Esophagus squamous epithelium (tissue), 5 donors: Measurements from ENCODE around the gene NOP16. TPM values are rescaled to one million over a fixed set of nuclear protein-coding genes. Genes with fewer than 3 reads are reported as not detected.

Experiments used
- DNase-seq: peaks from one replicate; lab custom pipeline; 2025; lab: John Stamatoyannopoulos, UW
- H3K27ac ChIP-seq, 4 donors: fragments of 200-600 bp; sonication (generic); one replicate each; pipeline ENCODE4 v1.5.1; 2016 to 2019; ENCODE audit warnings: mild to moderate bottlenecking in 1 of 4
- H3K27me3 ChIP-seq, 4 donors: fragments of 200-600 bp; sonication (generic); 1 replicate in 3 of 4; 2 replicates in 1 of 4; pipeline versions ENCODE4 v1.5.1 to v1.6.0; 2017 to 2021; ENCODE audit warnings: antibody characterized with exemption in 1 of 4
- H3K36me3 ChIP-seq, 3 donors: fragments of 200-600 bp; sonication (generic); one replicate each; pipeline ENCODE4 v1.5.1; 2016 to 2019
- H3K4me1 ChIP-seq, 3 donors: fragments of 200-600 bp; sonication (generic); one replicate each; pipeline ENCODE4 v1.5.1; 2017 to 2019
- H3K4me3 ChIP-seq, 4 donors: fragments of 200-600 bp; sonication (generic); 1 replicate in 3 of 4; 2 replicates in 1 of 4; pipeline ENCODE4 v1.5.1; 2016 to 2019; ENCODE audit warnings: mild to moderate bottlenecking in 2 of 4, moderate library complexity in 1 of 4
- H3K9me3 ChIP-seq, 3 donors: fragments of 200-600 bp; sonication (generic); one replicate each; pipeline ENCODE4 v1.5.1; 2016 to 2019
- POLR2A ChIP-seq, 4 donors: fragments of 450-650 bp; IDR thresholded peaks; one replicate each; pipeline ENCODE4 v1.6.1; 2017; ENCODE audit warnings: antibody characterized with exemption in 4 of 4, mild to moderate bottlenecking in 4 of 4, moderate library complexity in 3 of 4
- WGBS, 2 donors: methylation state at CpG; one replicate each; pipeline ENCODE4 v1.1.5; 2018; 5-methylcytosine and 5-hydroxymethylcytosine counted together
- intact Hi-C: fragments of 100-400 bp; cut with DNase I; formaldehyde crosslinking; loops from one replicate; pipeline ENCODE4 v1.15.0; 2022
- total RNA-seq, 4 donors: library from RNA; depleted of rRNA; stranded (reverse); fragments of >200 nt; gene quantifications; one replicate each; pipeline ENCODE4 v1.1.0, GENCODE V29; 2016
- TF ChIP-seq, protein P1 (sequence below), 6 experiments: fragments of 450-650 bp in 4 of 6; fragments of 200-600 bp in 2 of 6; sonication (generic) in 2 of 6; IDR thresholded peaks; one replicate each; pipeline ENCODE4 v1.5.1; 2016 to 2019; ENCODE audit warnings: antibody characterized with exemption in 6 of 6, mild to moderate bottlenecking in 4 of 6, moderate library complexity in 4 of 6
- donor health status: DM: yes; HTN: yes; CAD: no.

The NOP16 gene
- total RNA-seq, 4 donors from 2014 or later = 19.9 to 38.0 (median 30.9) TPM

DNA sequence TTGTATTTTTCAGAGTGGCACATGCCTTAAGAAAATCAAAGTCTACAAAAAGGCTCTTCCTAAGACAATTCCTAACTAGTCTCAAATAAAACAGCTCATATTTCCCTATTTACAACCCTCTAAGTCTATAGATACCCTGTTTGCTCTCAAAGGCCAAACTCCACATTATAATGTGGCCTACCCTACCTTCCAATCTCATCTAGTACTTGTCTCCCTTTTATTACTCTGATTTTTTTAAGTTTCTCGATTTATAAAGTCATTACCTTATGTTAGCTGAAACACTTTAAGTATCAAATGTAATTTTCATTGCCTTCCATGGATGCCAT, 46.3 kb downstream of the NOP16 start:
- TF ChIP-seq, protein P1, sequence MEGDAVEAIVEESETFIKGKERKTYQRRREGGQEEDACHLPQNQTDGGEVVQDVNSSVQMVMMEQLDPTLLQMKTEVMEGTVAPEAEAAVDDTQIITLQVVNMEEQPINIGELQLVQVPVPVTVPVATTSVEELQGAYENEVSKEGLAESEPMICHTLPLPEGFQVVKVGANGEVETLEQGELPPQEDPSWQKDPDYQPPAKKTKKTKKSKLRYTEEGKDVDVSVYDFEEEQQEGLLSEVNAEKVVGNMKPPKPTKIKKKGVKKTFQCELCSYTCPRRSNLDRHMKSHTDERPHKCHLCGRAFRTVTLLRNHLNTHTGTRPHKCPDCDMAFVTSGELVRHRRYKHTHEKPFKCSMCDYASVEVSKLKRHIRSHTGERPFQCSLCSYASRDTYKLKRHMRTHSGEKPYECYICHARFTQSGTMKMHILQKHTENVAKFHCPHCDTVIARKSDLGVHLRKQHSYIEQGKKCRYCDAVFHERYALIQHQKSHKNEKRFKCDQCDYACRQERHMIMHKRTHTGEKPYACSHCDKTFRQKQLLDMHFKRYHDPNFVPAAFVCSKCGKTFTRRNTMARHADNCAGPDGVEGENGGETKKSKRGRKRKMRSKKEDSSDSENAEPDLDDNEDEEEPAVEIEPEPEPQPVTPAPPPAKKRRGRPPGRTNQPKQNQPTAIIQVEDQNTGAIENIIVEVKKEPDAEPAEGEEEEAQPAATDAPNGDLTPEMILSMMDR (IDR thresholded peaks at IDR 0.05) = no peak
- TF ChIP-seq POLR2A (IDR thresholded peaks at IDR 0.05) = no peak
- H3K4me3 ChIP-seq = no peak overlapping the region
- no peak for DNase-seq
- no peaks in the 10 kb centered on the region for H3K4me1 ChIP-seq
- no peak overlapping the region for H3K27ac ChIP-seq
- WGBS, 2 donors = 79 to 95% methylated on average over 1 of the region's 1 CpG
- intact Hi-C loops = no loop called here
- H3K9me3 ChIP-seq = no peaks in the 10 kb centered on the region
- no peaks in the 10 kb centered on the region for H3K27me3 ChIP-seq
- peaks cover 0 to 77% (median 17%) of the 10 kb centered on the region in 3 donors for H3K36me3 ChIP-seq

DNA sequence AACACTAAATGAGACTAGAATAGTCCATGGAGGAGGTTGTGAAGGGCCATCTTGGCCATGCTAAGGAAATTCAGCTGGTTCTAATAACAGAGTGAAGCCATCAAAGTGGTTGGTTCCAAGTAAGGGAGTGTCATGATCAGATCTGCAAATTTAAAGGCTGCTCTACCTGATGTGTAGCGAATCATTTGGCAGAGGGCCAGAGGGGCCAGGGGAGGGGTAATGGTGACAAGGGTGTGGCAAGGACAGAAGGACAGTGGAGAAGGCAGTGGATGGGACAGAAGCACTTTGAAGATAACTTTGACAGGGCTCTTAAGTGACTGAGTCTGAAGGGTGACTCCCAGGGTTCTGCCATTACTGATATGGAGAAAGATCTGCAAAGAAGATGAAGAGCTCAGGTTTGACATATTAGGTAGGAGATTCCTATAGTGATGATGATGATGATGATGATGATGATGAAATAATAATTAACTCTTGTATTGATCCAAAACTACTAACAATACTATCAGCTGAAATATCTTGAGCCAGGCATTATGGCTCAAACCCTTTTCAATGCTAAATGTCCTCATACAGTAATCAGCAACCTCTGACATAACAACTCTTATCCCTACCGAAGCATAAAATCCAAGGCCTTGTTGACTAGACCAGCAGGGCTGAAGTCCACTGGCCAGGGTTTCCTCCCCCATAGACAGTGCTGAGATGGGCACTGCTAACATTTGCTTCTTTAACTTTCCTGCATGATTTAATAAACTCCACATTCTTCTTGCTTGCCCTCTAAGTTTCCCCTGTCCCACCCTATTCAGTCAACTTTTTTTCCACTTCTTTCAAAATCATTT, 46.9 kb downstream of the NOP16 start:
- no peak for TF ChIP-seq POLR2A (IDR thresholded peaks at IDR 0.05)
- TF ChIP-seq, protein P1 (IDR thresholded peaks at IDR 0.05) = no peak
- no peak overlapping the region for H3K4me3 ChIP-seq
- DNase-seq = no peak
- intact Hi-C loops = no loop called here
- H3K27me3 ChIP-seq = no peaks in the 10 kb centered on the region
- WGBS, 2 donors = 93 to 100% methylated on average over 2 of the region's 2 CpGs
- no peaks in the 10 kb centered on the region for H3K9me3 ChIP-seq
- no peaks in the 10 kb centered on the region for H3K4me1 ChIP-seq
- peaks cover 0 to 77% (median 11%) of the 10 kb centered on the region in 3 donors for H3K36me3 ChIP-seq
- H3K27ac ChIP-seq = no peak overlapping the region

DNA sequence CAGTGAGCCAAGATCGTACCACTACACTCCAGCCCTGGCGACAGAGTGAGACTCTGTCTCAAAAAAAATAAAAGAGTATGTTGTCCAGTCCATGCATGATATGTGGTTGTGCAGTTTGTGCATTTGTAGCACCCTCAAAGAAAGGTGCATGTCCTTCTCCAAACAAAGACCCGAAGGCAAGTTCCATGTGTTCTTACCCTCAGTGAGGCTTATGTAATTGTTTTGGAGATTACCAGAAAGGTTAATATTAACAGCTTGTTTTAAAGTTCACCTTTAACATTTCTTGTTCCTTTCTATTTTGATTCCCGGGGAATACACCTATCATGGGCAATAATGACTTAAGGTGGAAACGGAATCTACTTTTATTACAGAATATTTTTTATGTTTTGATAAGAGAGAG, 49.1 kb downstream of the NOP16 start:
- no peak overlapping the region for H3K4me3 ChIP-seq
- intact Hi-C loops = no loop called here
- no peak for TF ChIP-seq POLR2A (IDR thresholded peaks at IDR 0.05)
- TF ChIP-seq, protein P1 (IDR thresholded peaks at IDR 0.05) = no peak
- H3K27me3 ChIP-seq = no peaks in the 10 kb centered on the region
- no peak overlapping the region for H3K27ac ChIP-seq
- 91% methylated on average over 5 of the region's 5 CpGs for WGBS, 2 donors
- no peaks in the 10 kb centered on the region for H3K4me1 ChIP-seq
- no peak for DNase-seq
- peaks cover 0 to 2% (median 0%) of the 10 kb centered on the region in 3 donors for H3K9me3 ChIP-seq
- peaks cover 0 to 65% (median 0%) of the 10 kb centered on the region in 3 donors for H3K36me3 ChIP-seq

DNA sequence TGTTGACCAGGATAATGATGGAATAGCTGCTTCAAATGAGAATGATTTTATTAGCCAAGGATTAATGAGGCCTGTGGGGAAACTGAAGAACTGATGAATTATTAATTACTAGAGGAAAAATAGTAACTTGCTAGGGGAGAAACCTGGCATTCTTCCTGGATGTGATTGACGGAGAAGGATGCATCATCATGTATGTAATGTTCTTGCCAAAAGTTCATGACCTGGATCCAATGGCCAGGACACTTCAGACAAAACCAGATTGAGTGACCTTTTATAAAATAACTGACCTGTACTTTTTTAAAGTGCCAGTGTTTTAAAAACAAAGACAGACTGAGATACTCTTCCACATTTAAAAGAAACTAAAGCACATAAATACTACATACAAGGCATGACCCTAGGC, 50.5 kb downstream of the NOP16 start:
- intact Hi-C loops = no loop called here
- no peak for TF ChIP-seq POLR2A (IDR thresholded peaks at IDR 0.05)
- TF ChIP-seq, protein P1 (IDR thresholded peaks at IDR 0.05) = no peak
- H3K36me3 ChIP-seq = peaks cover 0 to 65% (median 0%) of the 10 kb centered on the region in 3 donors
- H3K4me3 ChIP-seq = no peak overlapping the region
- H3K4me1 ChIP-seq = no peaks in the 10 kb centered on the region
- H3K9me3 ChIP-seq = peaks cover 0 to 7% (median 0%) of the 10 kb centered on the region in 3 donors
- H3K27me3 ChIP-seq = no peaks in the 10 kb centered on the region
- H3K27ac ChIP-seq = no peak overlapping the region
- DNase-seq = no peak
- WGBS, 2 donors = 25 to 46% methylated on average over 1 of the region's 1 CpG

DNA sequence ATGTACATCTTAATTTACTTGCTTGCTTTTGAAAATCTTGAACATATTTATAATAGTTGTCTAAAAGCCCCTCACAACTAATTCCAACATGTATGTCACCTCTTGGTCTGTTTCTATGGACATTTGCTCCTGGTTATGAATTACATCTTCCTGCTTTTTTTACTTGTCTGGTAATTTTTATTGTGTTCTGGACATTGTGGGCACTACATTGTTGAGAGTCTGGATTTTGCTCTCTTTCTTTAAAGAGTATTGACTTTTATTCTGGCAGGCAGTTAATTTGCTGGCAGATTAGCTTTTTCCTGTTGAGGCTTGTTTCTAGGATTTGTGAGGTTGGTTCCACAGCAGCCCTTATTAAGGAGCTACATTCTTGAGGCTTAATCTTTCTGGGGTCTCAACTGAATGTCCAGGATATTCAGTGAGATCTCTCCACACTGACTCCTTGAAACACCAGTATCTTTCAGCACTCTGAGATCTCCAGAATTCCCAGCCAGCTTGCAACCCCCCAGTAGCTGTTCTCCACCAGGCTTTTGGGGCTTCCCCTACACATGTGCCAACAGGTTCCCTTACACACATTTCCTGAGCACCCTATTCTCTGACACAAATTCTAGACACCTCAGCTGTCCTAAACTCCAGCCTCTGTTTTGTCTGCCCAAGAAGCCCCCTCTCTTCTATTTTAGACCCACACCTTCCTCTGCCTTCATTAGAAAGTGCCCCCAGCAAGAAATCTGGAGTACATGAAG, 54.2 kb downstream of the NOP16 start:
- Histone ChIP-seq H3K27ac (no peak overlapping the region), H3K27me3 (no peaks in the 10 kb centered on the region), H3K4me3 (no peak overlapping the region), H3K9me3 (peaks cover 0 to 7% (median 0%) of the 10 kb centered on the region in 3 donors), H3K36me3 (peaks cover 0 to 48% (median 0%) of the 10 kb centered on the region in 3 donors), H3K4me1 (no peaks in the 10 kb centered on the region)
- intact Hi-C loops = no loop called here
- TF ChIP-seq, protein P1 (IDR thresholded peaks at IDR 0.05) = no peak
- no peak for DNase-seq
